ENCODE measurements around the gene SCN5A.

DNA sequence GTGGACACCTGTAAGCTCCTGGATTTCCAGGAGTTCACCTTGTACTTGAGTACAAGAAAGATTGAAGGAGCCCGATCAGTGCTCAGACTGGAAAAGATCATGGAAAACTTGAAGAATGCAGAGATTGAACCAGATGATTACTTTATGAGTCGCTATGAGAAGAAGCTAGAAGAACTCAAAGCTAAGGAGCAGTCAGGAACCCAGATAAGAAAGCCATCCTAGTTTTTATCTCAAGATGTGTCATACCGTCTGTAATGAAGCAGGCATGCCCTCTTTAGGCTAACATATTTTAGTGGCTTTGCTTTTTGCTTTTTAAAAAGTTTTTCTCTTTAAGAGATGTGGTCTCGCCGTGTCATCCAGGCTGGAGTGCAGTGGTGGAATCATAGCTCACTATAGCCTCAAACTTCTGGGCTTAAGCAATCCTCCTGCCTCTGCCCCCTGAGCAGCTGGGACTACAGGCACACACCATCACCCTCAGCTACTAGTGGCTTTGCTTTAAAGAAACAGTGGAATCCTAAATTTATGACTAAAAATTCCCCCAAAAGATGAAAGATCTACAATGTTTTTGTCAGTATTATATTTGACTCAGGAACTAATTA lies 125.2 kb downstream of the SCN5A start:
- TF ChIP-seq, protein P1, sequence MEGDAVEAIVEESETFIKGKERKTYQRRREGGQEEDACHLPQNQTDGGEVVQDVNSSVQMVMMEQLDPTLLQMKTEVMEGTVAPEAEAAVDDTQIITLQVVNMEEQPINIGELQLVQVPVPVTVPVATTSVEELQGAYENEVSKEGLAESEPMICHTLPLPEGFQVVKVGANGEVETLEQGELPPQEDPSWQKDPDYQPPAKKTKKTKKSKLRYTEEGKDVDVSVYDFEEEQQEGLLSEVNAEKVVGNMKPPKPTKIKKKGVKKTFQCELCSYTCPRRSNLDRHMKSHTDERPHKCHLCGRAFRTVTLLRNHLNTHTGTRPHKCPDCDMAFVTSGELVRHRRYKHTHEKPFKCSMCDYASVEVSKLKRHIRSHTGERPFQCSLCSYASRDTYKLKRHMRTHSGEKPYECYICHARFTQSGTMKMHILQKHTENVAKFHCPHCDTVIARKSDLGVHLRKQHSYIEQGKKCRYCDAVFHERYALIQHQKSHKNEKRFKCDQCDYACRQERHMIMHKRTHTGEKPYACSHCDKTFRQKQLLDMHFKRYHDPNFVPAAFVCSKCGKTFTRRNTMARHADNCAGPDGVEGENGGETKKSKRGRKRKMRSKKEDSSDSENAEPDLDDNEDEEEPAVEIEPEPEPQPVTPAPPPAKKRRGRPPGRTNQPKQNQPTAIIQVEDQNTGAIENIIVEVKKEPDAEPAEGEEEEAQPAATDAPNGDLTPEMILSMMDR (IDR thresholded peaks at IDR 0.05) = no peak
- no peak for TF ChIP-seq TCF7L2 (IDR thresholded peaks at IDR 0.05; ENCODE audit: low read depth, low read length)
- no peak for TF ChIP-seq POLR2AphosphoS5 (IDR thresholded peaks at IDR 0.05; ENCODE audit: low read depth, low read length)

Measured in Panc1 (cell line).